ENCODE data around the gene APCDD1L. TPM values are rescaled to one million over a fixed set of nuclear protein-coding genes. Genes with fewer than 3 reads are reported as not detected.

Gene APCDD1L
- total RNA-seq, 4 donors from 2014 or later = not detected

GRCh38 chr20:58454460-58454859, 60.7 kb downstream of the APCDD1L start:
- Histone ChIP-seq H3K4me3 (no peak overlapping the region), H3K27me3 (no peaks in the 10 kb centered on the region), H3K27ac (no peak overlapping the region), H3K36me3 (no peaks in the 10 kb centered on the region), H3K9me3 (no peaks in the 10 kb centered on the region), H3K4me1 (peaks cover 0 to 3% (median 0%) of the 10 kb centered on the region in 4 donors)
- no peak for TF ChIP-seq POLR2A (IDR thresholded peaks at IDR 0.05)
- TF ChIP-seq CTCF (IDR thresholded peaks at IDR 0.05) = no peak
- DNase-seq = no peak

DNA sequence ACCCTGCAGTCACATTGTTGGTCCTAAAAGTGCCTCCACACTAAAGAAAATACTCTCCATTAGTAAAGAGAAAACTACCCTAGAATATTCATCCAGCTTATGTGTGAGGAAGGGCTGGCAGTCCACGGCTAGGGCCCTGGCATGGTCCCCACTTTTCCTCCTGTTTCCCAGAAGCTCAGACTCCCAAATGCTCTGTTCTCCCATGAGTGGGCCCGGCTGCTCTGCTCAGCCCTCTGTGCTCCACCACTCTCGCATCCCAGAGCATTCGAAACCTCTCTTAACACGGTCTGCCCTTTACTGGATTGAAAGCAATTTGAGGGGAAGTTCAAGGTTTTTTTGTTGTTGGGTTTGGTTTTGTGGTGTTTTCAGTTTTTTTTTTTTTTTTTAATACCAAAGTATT, 61.8 kb downstream of the APCDD1L start:
- no peak for TF ChIP-seq POLR2A (IDR thresholded peaks at IDR 0.05)
- TF ChIP-seq CTCF (IDR thresholded peaks at IDR 0.05) = no peak
- Histone ChIP-seq H3K9me3 (no peaks in the 10 kb centered on the region), H3K4me1 (no peaks in the 10 kb centered on the region), H3K27me3 (no peaks in the 10 kb centered on the region), H3K4me3 (no peak overlapping the region), H3K27ac (no peak overlapping the region), H3K36me3 (no peaks in the 10 kb centered on the region)
- DNase-seq = no peak

DNA sequence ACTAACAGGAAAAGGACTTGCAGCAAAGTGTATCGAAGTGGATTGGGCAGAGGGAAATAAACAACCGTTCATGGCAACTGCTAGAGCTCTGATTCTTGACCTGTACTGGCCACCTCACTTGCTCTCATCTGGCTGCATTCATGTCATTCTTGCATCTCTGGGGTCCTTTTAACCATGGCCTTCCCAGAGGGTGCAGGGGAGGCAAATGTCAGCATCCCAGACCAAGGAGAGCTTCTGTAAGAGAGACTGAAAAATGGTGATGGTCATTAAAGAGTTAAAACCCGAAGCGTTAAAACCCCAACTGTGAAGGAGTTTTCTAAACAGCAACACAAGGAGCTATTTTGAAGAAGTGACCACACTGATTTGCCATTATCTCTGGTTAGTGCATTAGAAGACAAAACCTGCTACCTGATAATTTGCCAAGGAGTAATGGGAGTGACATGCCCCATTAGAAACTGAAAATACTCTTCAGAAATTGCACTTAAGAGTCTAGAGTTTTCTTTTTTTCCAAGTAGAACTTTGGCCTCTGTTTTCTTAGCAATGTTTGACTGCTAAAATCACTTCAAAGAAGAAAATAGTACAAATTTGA, 62.4 kb downstream of the APCDD1L start:
- no peaks in the 10 kb centered on the region for H3K27me3 ChIP-seq
- H3K36me3 ChIP-seq = no peaks in the 10 kb centered on the region

DNA sequence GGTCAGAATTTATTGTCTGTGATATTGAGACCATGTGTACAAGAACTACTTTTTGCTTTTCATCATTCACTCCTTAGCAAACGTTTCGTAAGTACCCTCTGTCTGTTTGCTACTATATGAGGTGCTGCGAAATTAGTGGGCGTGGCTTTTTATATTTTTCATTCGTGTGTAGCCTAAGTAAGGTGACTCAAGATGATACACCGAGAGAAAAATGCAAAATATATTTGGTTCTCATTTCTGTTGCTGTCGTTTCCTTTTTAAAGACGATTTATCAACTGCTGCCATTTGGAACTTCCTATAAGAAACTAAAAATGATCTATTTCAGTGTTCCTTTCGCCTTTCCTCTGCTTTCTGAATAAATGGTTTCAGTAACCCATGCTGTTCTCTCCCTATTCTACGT, 64.9 kb downstream of the APCDD1L start:
- no peaks in the 10 kb centered on the region for H3K4me1 ChIP-seq
- no peak overlapping the region for H3K4me3 ChIP-seq
- no peak for DNase-seq
- no peaks in the 10 kb centered on the region for H3K36me3 ChIP-seq
- TF ChIP-seq POLR2A (IDR thresholded peaks at IDR 0.05) = no peak
- TF ChIP-seq CTCF (IDR thresholded peaks at IDR 0.05) = no peak
- H3K27me3 ChIP-seq = no peaks in the 10 kb centered on the region
- no peak overlapping the region for H3K27ac ChIP-seq
- no peaks in the 10 kb centered on the region for H3K9me3 ChIP-seq

More for the DNA sequence above, 62.4 kb downstream of the APCDD1L start:
- Histone ChIP-seq H3K9me3 (no peaks in the 10 kb centered on the region), H3K4me3 (no peak overlapping the region), H3K4me1 (no peaks in the 10 kb centered on the region), H3K27ac (no peak overlapping the region)
- no peak for DNase-seq
- TF ChIP-seq POLR2A (IDR thresholded peaks at IDR 0.05) = no peak
- no peak for TF ChIP-seq CTCF (IDR thresholded peaks at IDR 0.05)

DNA sequence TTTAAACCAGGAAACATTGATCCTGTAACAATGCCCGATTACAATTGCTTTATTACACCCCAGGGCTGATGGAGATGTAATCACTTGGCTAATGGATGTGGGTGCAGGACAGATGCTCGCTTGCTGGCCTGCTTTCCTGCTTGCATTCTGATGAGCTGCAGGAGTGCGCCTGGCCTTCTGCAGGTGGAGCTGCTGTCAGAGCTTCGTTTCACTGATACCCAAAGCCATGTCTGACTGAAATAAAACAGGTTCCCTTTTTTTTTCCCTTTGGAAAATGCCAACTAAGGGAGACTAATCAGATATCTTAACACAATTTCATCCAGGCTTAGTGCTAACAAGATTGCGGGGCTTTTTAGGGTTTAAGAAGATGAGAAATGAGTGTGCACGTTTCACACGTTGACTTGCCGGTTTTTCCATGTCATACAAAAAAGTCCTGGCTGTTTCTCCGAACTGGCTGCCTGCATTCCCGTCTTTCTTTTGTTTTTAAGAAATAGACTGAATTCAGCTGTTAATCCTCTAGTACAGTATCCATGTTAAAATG, 65.4 kb downstream of the APCDD1L start:
- Histone ChIP-seq H3K4me3 (no peak overlapping the region), H3K36me3 (peaks cover 0 to 4% (median 0%) of the 10 kb centered on the region in 3 donors)
- no peak for DNase-seq

More for the DNA sequence above, 65.4 kb downstream of the APCDD1L start:
- Histone ChIP-seq H3K4me1 (no peaks in the 10 kb centered on the region), H3K27ac (no peak overlapping the region), H3K27me3 (no peaks in the 10 kb centered on the region), H3K9me3 (no peaks in the 10 kb centered on the region)
- TF ChIP-seq CTCF (IDR thresholded peaks at IDR 0.05) (no peak), POLR2A (IDR thresholded peaks at IDR 0.05) (no peak)

All from Peyer's patch (tissue), 4 donors.